ENCODE measurements around the gene KSR1. TPM values are rescaled to one million over a fixed set of nuclear protein-coding genes. Genes with fewer than 3 reads are reported as not detected.

The KSR1 gene
- total RNA-seq, 1 donor from 2014 or later: 90.2 TPM

GRCh38 chr17:27657620-27658019 is 201.4 kb downstream of the KSR1 start:
- H3K27ac Mint-ChIP-seq (ENCODE audit: unreplicated experiment): no peak overlapping the region

GRCh38 chr17:27659683-27660082 is 203.4 kb downstream of the KSR1 start:
- no peak overlapping the region for H3K4me3 ChIP-seq (ENCODE audit: insufficient read depth, low read depth, low read length)
- no peak for FAIRE-seq
- no peak overlapping the region for H2AFZ ChIP-seq (ENCODE audit: low read depth, low read length)
- H3K27ac Mint-ChIP-seq (ENCODE audit: unreplicated experiment): no peak overlapping the region
- no peak overlapping the region for H3K4me3 Mint-ChIP-seq (ENCODE audit: unreplicated experiment)
- no peak for TF ChIP-seq EZH2 (IDR thresholded peaks at IDR 0.05; ENCODE audit: insufficient read depth, low read length)
- no peak for TF ChIP-seq CTCF (IDR thresholded peaks at IDR 0.05; ENCODE audit: insufficient read depth, low read depth, low read length)
- no peak overlapping the region for H3K4me2 ChIP-seq (ENCODE audit: low read length)
- no peaks in the 10 kb centered on the region for H3K36me3 Mint-ChIP-seq (ENCODE audit: low read depth, unreplicated experiment)
- peaks cover 49% of the 10 kb centered on the region for H3K27me3 Mint-ChIP-seq (ENCODE audit: low read depth, unreplicated experiment)
- no peaks in the 10 kb centered on the region for H3K9me3 Mint-ChIP-seq (ENCODE audit: unreplicated experiment)
- no peaks in the 10 kb centered on the region for H3K9me3 ChIP-seq (ENCODE audit: insufficient read depth, low read depth, low read length)
- no peaks in the 10 kb centered on the region for H4K20me1 ChIP-seq (ENCODE audit: insufficient read depth, low read length)
- no peaks in the 10 kb centered on the region for H3K36me3 ChIP-seq (ENCODE audit: insufficient read depth, low read length)
- no peaks in the 10 kb centered on the region for H3K4me1 Mint-ChIP-seq (ENCODE audit: low read depth, unreplicated experiment)
- H3K79me2 ChIP-seq (ENCODE audit: insufficient read depth, low read length): no peaks in the 10 kb centered on the region
- no peak for DNase-seq (ENCODE audit: low read depth)
- H3K4me1 ChIP-seq (ENCODE audit: insufficient read depth, low read length): no peaks in the 10 kb centered on the region
- no peak overlapping the region for H3K27ac ChIP-seq (ENCODE audit: low read depth, low read length)
- H3K9ac ChIP-seq (ENCODE audit: low read length): no peak overlapping the region
- H3K27me3 ChIP-seq (ENCODE audit: insufficient read depth, low read length): no peaks in the 10 kb centered on the region

More at GRCh38 chr17:27657620-27658019, 201.4 kb downstream of the KSR1 start:
- TF ChIP-seq EZH2 (IDR thresholded peaks at IDR 0.05; ENCODE audit: insufficient read depth, low read length) (no peak), CTCF (IDR thresholded peaks at IDR 0.05; ENCODE audit: insufficient read depth, low read depth, low read length) (no peak)
- no peaks in the 10 kb centered on the region for H3K36me3 Mint-ChIP-seq (ENCODE audit: low read depth, unreplicated experiment)
- no peak overlapping the region for H3K4me3 ChIP-seq (ENCODE audit: insufficient read depth, low read depth, low read length)
- DNase-seq (ENCODE audit: low read depth) (no peak), FAIRE-seq (no peak)
- H3K79me2 ChIP-seq (ENCODE audit: insufficient read depth, low read length): no peaks in the 10 kb centered on the region
- H3K27me3 Mint-ChIP-seq (ENCODE audit: low read depth, unreplicated experiment): peaks cover 38% of the 10 kb centered on the region
- no peak overlapping the region for H2AFZ ChIP-seq (ENCODE audit: low read depth, low read length)
- H3K9ac ChIP-seq (ENCODE audit: low read length): no peak overlapping the region
- H3K9me3 ChIP-seq (ENCODE audit: insufficient read depth, low read depth, low read length): no peaks in the 10 kb centered on the region
- no peak overlapping the region for H3K4me3 Mint-ChIP-seq (ENCODE audit: unreplicated experiment)
- H3K4me1 Mint-ChIP-seq (ENCODE audit: low read depth, unreplicated experiment): no peaks in the 10 kb centered on the region
- no peaks in the 10 kb centered on the region for H3K4me1 ChIP-seq (ENCODE audit: insufficient read depth, low read length)
- H3K36me3 ChIP-seq (ENCODE audit: insufficient read depth, low read length): no peaks in the 10 kb centered on the region
- H3K4me2 ChIP-seq (ENCODE audit: low read length): no peak overlapping the region
- no peaks in the 10 kb centered on the region for H3K27me3 ChIP-seq (ENCODE audit: insufficient read depth, low read length)
- H3K9me3 Mint-ChIP-seq (ENCODE audit: unreplicated experiment): no peaks in the 10 kb centered on the region
- no peaks in the 10 kb centered on the region for H4K20me1 ChIP-seq (ENCODE audit: insufficient read depth, low read length)
- H3K27ac ChIP-seq (ENCODE audit: low read depth, low read length): no peak overlapping the region

GRCh38 chr17:27660436-27660835 is 204.2 kb downstream of the KSR1 start:
- H3K9me3 Mint-ChIP-seq (ENCODE audit: unreplicated experiment): no peaks in the 10 kb centered on the region
- H3K27ac Mint-ChIP-seq (ENCODE audit: unreplicated experiment): no peak overlapping the region
- no peak for FAIRE-seq
- Histone ChIP-seq H3K36me3 (ENCODE audit: insufficient read depth, low read length) (no peaks in the 10 kb centered on the region), H2AFZ (ENCODE audit: low read depth, low read length) (no peak overlapping the region), H3K9ac (ENCODE audit: low read length) (no peak overlapping the region), H3K4me2 (ENCODE audit: low read length) (no peak overlapping the region), H3K9me3 (ENCODE audit: insufficient read depth, low read depth, low read length) (no peaks in the 10 kb centered on the region), H3K27me3 (ENCODE audit: insufficient read depth, low read length) (no peaks in the 10 kb centered on the region), H3K27ac (ENCODE audit: low read depth, low read length) (no peak overlapping the region), H3K4me1 (ENCODE audit: insufficient read depth, low read length) (no peaks in the 10 kb centered on the region), H4K20me1 (ENCODE audit: insufficient read depth, low read length) (no peaks in the 10 kb centered on the region), H3K4me3 (ENCODE audit: insufficient read depth, low read depth, low read length) (no peak overlapping the region), H3K79me2 (ENCODE audit: insufficient read depth, low read length) (no peaks in the 10 kb centered on the region)
- peaks cover 47% of the 10 kb centered on the region for H3K27me3 Mint-ChIP-seq (ENCODE audit: low read depth, unreplicated experiment)
- no peak for TF ChIP-seq EZH2 (IDR thresholded peaks at IDR 0.05; ENCODE audit: insufficient read depth, low read length)
- no peak for TF ChIP-seq CTCF (IDR thresholded peaks at IDR 0.05; ENCODE audit: insufficient read depth, low read depth, low read length)
- DNase-seq (ENCODE audit: low read depth): no peak
- H3K36me3 Mint-ChIP-seq (ENCODE audit: low read depth, unreplicated experiment): no peaks in the 10 kb centered on the region
- H3K4me3 Mint-ChIP-seq (ENCODE audit: unreplicated experiment): no peak overlapping the region
- H3K4me1 Mint-ChIP-seq (ENCODE audit: low read depth, unreplicated experiment): no peaks in the 10 kb centered on the region
